ELR (cell line): ENCODE results near the gene SLC25A43.
"Not testable (repeated sequence)": the region's sequence is repeated elsewhere in the genome, so short reads cannot be mapped to it uniquely, and the experiment has no call there.

Experiments
- DNase-seq: peaks from one replicate; pipeline ENCODE4 v3.0.0-alpha.2; 2015; ENCODE audit warnings: low read depth

Gene SLC25A43

DNA sequence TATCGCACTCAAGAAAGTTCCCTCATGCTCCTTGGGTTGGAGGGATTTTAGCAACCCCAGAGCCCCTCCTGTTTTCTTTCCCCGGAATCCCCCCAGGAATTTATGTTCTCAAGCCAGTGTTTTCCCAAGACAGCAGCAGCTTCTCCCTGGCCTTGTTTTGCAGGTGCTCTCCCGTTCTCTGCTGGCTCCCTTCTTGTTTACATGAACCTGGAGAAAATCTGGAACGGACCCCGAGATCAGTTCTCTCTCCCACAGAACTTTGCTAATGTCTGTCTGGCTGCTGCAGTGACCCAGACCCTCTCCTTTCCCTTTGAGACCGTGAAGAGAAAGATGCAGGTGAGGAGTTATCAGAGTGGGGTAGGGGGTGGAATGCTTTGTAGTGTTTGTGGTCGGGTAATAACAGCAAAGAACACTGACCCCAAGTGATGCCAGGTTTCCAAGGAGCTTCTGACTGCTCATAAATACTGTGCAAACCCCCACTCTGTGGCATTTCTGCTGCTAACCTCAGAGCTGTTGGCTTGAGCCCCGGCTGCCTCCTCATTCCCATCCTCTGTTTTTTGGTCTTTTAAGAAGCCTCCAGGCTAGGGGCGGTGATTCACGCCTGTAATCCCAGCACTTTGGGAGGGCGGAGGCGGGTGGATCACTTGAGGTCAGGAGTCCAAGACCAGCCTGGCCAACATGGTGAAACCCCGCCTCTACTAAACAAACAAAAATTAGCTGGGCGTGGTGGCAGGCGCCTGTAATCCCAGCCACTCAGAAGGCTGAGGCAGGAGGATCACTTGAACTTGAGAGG, 11.1 kb downstream of the SLC25A43 start:
- DNase-seq: peak; percentile 89

DNA sequence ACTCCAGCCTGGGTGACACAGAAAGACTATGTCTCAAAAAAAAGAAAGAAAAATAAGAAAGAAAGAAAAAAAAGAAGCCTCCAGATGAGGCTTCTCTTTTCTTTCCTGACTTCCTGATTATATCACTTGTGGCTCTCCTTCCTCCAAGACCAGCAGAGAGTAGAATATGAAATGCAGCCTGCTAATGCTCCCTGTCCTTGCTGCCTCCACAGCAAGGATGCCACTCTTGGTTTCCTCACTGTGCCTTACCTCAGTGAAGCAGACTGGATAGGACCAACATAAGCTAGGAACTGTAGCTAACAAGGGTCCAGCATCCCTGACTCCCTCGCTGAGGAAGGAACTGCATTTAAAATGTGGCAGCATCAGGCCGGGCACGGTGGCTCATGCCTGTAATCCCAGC, 11.7 kb downstream of the SLC25A43 start:
- DNase-seq: no peak

- no peak for DNase-seq
Measured at GRCh38 chrX:119411959-119412358, 12.8 kb downstream of the SLC25A43 start.

DNA sequence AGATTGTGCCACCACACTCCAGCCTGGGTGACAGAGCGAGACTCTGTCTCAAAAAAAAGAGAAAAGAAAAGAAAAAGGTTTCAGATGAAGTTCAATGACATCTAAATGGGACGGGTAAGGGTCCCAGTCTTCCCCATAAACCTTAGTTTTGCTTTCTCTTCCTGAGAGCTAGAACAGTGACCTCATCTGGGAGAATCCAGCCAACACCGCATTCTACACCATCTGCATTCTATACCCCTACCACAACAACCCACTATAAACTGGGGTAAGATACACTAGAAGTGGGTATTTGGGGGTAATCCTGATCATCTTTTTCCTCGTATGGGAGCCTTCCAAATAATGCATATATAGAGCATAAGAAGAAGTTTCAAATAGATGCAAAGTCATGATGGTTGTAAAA, 18.2 kb downstream of the SLC25A43 start:
- no peak for DNase-seq

DNA sequence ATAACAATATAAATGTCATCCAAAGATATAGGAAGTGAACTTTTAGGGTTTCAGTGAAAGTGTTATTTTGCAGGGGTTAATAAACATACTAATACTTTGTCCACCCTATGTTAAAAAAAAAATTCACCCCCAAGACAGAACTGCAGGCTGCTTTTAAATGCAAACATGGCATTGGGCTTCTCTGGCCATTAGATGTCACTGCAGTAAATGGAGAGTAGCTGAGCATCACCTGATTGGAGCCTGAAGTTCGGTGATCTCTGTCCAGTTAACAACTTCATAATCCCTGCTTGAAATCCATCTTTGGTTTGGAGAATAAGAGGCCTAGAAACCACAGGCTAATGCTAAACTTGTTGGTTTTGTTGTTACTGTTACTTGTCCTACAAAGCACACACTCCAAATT, 18.7 kb downstream of the SLC25A43 start:
- DNase-seq: peak; percentile 28

DNA sequence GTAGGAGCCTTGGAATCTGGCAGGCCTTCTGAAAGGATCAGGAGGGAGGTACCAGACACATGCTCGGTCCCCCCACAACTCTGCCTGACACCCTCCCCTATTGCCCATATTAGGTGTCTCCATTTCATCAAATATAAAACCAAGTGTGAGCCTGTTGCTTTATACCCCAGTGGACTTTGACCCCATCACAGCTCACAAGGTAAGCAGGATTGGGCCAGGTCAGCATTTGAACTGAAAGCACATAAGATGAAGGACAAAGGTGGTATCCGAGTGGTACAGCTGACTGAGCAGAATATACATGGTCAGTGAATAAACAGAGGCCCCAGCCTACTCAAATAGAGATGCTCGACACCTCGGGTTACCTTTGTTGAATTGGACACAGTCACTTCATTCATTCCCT, 20.0 kb downstream of the SLC25A43 start:
- no peak for DNase-seq

- DNase-seq: no peak
Measured at GRCh38 chrX:119419898-119420297, 20.8 kb downstream of the SLC25A43 start.

- no peak for DNase-seq
Measured at GRCh38 chrX:119421016-119421705, 22.0 kb downstream of the SLC25A43 start.

- no peak for DNase-seq
Measured at GRCh38 chrX:119423631-119424030, 24.5 kb downstream of the SLC25A43 start.

DNA sequence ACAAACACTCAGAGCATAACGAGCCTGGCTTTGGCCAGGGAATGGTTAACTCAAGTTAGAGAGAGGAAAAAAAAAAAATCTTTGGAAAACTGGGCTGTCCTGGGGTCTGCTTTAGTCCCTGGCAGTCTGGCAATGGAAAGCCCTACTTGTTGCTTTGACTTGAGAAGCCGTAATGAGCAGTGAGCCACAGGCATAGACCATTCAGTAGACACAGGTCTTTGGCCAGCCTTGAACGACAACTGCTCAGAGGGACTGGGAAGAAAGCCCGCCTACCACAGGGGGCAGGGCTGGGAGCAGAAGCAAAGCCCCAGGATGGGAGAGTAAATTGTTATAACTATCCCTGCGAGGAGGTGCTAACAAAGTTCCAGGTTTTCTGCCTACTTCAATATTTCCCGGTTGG, 25.9 kb downstream of the SLC25A43 start:
- DNase-seq: no peak

- DNase-seq: no peak
Measured at GRCh38 chrX:119427024-119427794, 28.1 kb downstream of the SLC25A43 start.

- DNase-seq: no peak
Measured at GRCh38 chrX:119427795-119428185, 28.7 kb downstream of the SLC25A43 start.

DNA sequence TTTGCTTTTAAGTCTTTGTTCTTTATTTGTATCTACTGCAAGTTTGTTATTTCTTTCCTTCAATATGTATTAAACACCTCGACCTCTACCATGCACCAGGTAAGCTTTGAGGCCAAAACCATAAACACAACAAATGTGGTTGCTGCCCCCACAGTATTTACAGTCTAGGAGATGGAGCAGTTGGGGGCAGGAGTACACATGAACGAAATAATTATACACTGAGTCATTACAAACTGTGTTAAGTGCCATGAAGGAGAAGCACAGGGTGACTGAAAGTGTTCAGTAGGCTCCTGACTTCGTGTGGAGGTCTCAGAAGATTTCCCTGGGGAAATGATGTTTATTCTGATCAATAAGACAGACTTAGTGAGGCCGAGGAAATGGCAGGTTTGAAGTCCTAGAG, 30.3 kb downstream of the SLC25A43 start:
- peak; percentile 29 for DNase-seq

DNA sequence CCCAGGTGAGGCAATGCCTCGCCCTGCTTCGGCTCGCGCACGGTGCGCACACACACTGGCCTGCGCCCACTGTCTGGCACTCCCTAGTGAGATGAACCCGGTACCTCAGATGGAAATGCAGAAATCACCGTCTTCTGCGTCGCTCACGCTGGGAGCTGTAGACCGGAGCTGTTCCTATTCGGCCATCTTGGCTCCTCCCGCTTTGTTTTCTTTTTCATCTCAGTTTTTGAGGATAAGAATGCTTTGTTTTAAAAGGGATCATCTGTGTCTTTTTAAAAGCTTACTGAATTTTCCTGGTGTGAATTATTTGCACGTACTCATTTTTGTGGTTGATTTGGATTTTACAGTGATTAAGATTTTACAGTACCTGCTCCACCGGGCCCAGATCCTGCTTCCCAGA, 42.2 kb downstream of the SLC25A43 start:
- DNase-seq: not testable (repeated sequence)

DNA sequence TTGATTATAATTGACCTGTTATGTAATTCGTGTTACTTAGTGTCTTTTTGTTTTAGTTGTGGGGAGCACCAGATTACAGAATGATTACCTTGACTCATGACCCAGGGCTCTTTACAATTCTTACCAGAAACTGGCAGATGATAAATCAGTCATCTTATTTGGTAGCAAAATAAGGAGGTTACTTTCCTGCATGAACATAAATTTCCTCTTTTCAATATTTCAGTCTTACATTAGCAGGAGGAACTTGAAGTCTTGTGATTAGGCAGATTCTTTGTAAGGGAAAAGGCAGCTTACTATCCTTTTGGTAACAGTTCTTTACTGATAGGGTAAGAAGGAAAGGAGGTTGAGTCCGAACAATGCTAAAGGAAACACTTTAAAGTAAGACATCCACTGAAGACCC, 43.1 kb downstream of the SLC25A43 start:
- DNase-seq: no peak

- DNase-seq: no peak
Measured at GRCh38 chrX:119453202-119453601, 54.1 kb downstream of the SLC25A43 start.

DNA sequence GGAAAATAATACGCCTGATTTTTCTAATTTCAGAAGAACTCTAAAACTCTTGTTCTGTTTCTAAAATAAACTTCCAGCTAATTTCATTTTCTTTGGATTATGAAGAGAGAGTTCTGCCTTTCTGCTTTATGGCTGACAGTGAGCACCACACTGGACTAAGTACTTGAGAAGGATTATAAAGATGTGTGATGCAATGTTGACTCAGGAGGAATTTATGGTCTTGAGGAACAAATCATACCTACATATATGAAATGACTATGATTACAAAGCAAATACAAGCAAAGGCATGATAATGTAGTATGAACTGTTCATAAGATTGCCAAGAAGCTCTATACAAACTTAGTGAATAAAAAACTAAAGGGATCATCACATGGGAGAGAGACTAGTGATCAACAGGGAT, 56.1 kb downstream of the SLC25A43 start:
- DNase-seq: peak; percentile 54

GRCh38 chrX:119459181-119459580, 60.0 kb downstream of the SLC25A43 start:
- peak; percentile 51 for DNase-seq

DNA sequence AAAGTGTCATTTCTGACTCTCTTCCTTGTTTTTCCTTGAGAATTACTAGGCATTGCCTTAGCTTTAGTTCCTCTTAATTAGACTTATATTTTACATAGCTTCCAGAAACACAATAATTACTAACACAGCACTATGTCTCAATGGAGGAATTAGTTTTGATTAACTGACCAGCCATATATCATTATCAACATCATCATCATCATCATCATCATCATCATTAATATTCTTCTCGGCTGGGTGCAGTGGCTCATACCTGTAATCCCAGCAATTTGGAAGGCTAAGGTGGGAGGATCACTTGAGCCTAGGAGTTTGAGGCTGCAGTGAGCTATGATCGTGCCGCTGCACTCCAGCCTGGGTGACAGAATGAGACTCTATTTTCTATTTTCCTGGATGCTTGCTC, 66.4 kb downstream of the SLC25A43 start:
- DNase-seq: no peak

GRCh38 chrX:119466970-119467369, 67.8 kb downstream of the SLC25A43 start:
- DNase-seq: no peak

DNA sequence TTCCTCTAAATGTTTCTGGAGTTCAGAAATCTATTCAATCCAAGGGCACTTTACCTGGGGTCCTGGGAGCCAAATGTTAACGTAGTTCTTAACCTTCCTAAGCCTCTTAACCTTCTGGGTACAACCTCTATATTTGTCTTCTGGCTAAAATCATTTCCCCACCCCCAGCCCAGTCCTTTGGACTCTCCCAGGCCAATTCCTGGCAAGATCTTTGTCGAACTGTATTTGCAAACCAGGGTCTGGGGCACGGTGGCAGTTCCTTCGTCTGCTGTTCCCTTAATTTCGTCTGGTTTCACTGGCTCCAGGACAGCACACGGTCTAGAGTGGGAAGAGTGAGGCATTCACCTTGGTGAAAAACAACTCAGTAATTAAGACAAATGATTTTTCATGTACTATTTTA, 68.3 kb downstream of the SLC25A43 start:
- DNase-seq: no peak

DNA sequence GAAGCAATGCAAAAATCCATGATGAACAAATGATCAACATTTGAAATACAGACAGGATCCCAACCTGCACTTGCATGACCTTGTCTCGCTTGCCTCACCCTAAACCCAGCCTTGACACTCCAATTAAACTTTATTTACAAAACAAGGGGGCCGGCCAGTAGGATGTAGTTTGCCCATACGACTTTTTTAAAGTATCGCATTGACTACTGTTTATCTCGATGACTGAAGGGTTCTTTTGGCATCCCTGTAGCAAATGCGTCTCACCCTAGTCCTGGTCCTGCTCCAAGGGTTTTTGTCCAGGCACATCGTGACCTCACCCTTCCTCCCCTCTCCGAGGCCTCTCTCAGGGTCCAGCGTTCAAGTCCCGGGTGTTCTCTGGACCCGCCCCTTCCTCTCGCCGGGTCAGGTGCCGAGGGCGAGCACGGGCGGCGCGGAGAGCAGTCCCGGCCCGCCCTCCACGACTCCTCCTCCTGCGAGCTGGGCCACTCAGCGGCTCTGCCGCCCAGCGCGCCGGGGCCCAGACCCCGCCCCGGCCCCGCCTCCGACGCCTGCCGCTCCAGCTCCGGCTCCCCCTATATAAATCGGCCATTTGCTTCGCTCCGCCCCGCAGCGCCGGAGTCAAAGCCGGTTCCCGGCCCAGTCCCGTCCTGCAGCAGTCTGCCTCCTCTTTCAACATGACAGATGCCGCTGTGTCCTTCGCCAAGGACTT, 68.9 kb downstream of the SLC25A43 start, which contains the start of gene SLC25A5:
SLC25A5 (plus strand) TSS at position 603 of the 709 bp plus-strand sequence; CDS start at position 675, 72 bp downstream.
- DNase-seq: peak; percentile 82
